ENCODE data around the gene HASPIN. TPM values are rescaled to one million over a fixed set of nuclear protein-coding genes. Genes with fewer than 3 reads are reported as not detected.

Gene HASPIN
- total and polyA plus RNA-seq, 5 experiments from 2014 or later, result 0.13 to 0.57 (median 0.33) TPM; not detected in 1

GRCh38 chr17:3759597-3760216 lies 36.0 kb downstream of the HASPIN start:
- Mint-ChIP-seq H3K4me3 (peak overlapping the region in 2 of 10 donors; percentile 14 to 19), H3K27ac (peak overlapping the region in 5 of 10 donors; percentile 9 to 60 (median 25)), H3K27me3 (no peaks in the 10 kb centered on the region), H3K4me1 (peaks cover 17 to 42% (median 37%) of the 10 kb centered on the region in 4 donors), H3K36me3 (peaks cover 0 to 6% (median 0%) of the 10 kb centered on the region in 3 donors), H3K9me3 (no peaks in the 10 kb centered on the region)
- POLR2A ChIA-PET, result interaction anchor here (1.7 to 2.5 kb wide), 2 partner anchors 10 to 12 kb away, joined by 4 to 5 read pairs; no protein-coding TSS in a partner anchor
- no peak for ATAC-seq
- peak in 1 of 10 donors; percentile 8 for DNase-seq

GRCh38 chr17:3761036-3761917 lies 37.6 kb downstream of the HASPIN start:
- DNase-seq (peak in 1 of 10 donors; percentile 10), ATAC-seq (no peak)
- Mint-ChIP-seq H3K9me3 (peaks cover 0 to 2% (median 0%) of the 10 kb centered on the region in 9 donors), H3K4me1 (peaks cover 23 to 50% (median 43%) of the 10 kb centered on the region in 4 donors), H3K36me3 (peaks cover 0 to 6% (median 0%) of the 10 kb centered on the region in 3 donors), H3K27me3 (no peaks in the 10 kb centered on the region), H3K4me3 (no peak overlapping the region), H3K27ac (peak overlapping the region in 5 of 10 donors; percentile 6 to 82 (median 41))
- POLR2A ChIA-PET, result interaction anchor here (0.8 to 2.5 kb wide), 5 partner anchors 8 to 31 kb away, joined by 3 to 8 read pairs (median 5); no protein-coding TSS in a partner anchor

- no peak for ATAC-seq
- H3K36me3 Mint-ChIP-seq, result peaks cover 0 to 6% (median 0%) of the 10 kb centered on the region in 3 donors
- POLR2A ChIA-PET, result interaction anchor here (1.1 to 2.0 kb wide), 2 partner anchors 11 to 30 kb away, joined by 3 to 8 read pairs; no protein-coding TSS in a partner anchor
- peaks cover 25 to 54% (median 49%) of the 10 kb centered on the region in 4 donors for H3K4me1 Mint-ChIP-seq
- peak in 1 of 10 donors; percentile 42 for DNase-seq
- peak overlapping the region in 1 of 10 donors; percentile 10 for H3K4me3 Mint-ChIP-seq
- H3K27me3 Mint-ChIP-seq, result no peaks in the 10 kb centered on the region
- H3K9me3 Mint-ChIP-seq, result peaks cover 0 to 2% (median 0%) of the 10 kb centered on the region in 9 donors
- H3K27ac Mint-ChIP-seq, result no peak overlapping the region
These were observed 38.2 kb downstream of the HASPIN start for GRCh38 chr17:3761918-3762380.

GRCh38 chr17:3762922-3763776 lies 39.4 kb downstream of the HASPIN start:
- Mint-ChIP-seq H3K27ac (peak overlapping the region in 8 of 10 donors; percentile 41 to 98 (median 84)), H3K4me3 (peak overlapping the region in 7 of 10 donors; percentile 49 to 91 (median 61)), H3K36me3 (peaks cover 0 to 6% (median 0%) of the 10 kb centered on the region in 3 donors), H3K9me3 (peaks cover 0 to 2% (median 0%) of the 10 kb centered on the region in 9 donors), H3K4me1 (peaks cover 25 to 60% (median 57%) of the 10 kb centered on the region in 4 donors), H3K27me3 (no peaks in the 10 kb centered on the region)
- POLR2A ChIA-PET, result interaction anchor here (0.6 to 1.5 kb wide), 3 partner anchors 10 to 25 kb away, joined by 3 to 7 read pairs (median 4); no protein-coding TSS in a partner anchor
- DNase-seq, result peak in 2 of 10 donors; percentile 27 to 40
- ATAC-seq, result no peak

GRCh38 chr17:3763777-3764170 lies 40.1 kb downstream of the HASPIN start:
- H3K9me3 Mint-ChIP-seq, result peaks cover 0 to 4% (median 0%) of the 10 kb centered on the region in 9 donors
- peak overlapping the region in 7 of 10 donors; percentile 49 to 91 (median 61) for H3K4me3 Mint-ChIP-seq
- no peaks in the 10 kb centered on the region for H3K27me3 Mint-ChIP-seq
- H3K27ac Mint-ChIP-seq, result peak overlapping the region in 9 of 10 donors; percentile 41 to 98 (median 83)
- peaks cover 0 to 10% (median 0%) of the 10 kb centered on the region in 3 donors for H3K36me3 Mint-ChIP-seq
- DNase-seq (peak in 1 of 10 donors; percentile 31), ATAC-seq (no peak)
- POLR2A ChIA-PET, result interaction anchor here (1.2 to 1.6 kb wide), 3 partner anchors 9 to 25 kb away, joined by 4 to 8 read pairs (median 7); no protein-coding TSS in a partner anchor
- H3K4me1 Mint-ChIP-seq, result peaks cover 30 to 66% (median 63%) of the 10 kb centered on the region in 4 donors

DNA sequence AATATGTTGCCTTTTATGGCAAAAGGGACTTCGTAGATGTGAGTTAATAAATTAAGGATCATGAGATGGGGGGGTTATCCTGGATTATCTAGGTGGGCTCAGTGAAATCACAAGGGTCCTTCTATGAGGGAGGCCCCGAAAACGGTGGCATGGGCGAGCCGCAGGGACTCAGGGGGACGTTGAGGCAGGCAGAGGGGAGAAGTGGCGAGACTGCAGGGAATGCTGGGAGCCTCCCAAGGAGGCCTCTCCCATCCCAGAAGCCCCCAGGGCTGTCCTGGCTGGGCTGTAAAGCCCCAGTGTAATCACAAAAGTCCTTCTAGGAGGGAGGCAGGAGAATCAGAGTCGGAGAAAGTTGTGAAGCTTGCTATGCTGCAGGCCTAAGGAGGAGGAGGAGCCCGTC lies 42.3 kb downstream of the HASPIN start:
- ATAC-seq (no peak), DNase-seq (no peak)
- peak overlapping the region; percentile 85 to 98 (median 96) for H3K27ac Mint-ChIP-seq
- H3K4me1 Mint-ChIP-seq, result peaks cover 39 to 83% (median 81%) of the 10 kb centered on the region in 4 donors
- H3K9me3 Mint-ChIP-seq, result peaks cover 0 to 4% (median 0%) of the 10 kb centered on the region in 9 donors
- no peaks in the 10 kb centered on the region for H3K27me3 Mint-ChIP-seq
- peaks cover 0 to 5% (median 0%) of the 10 kb centered on the region in 3 donors for H3K36me3 Mint-ChIP-seq
- POLR2A ChIA-PET, result interaction anchor here (1.0 to 1.6 kb wide), 2 partner anchors 10 to 14 kb away, joined by 3 read pairs; no protein-coding TSS in a partner anchor
- peak overlapping the region; percentile 64 to 89 (median 80) for H3K4me3 Mint-ChIP-seq

- peaks cover 41 to 88% (median 84%) of the 10 kb centered on the region in 4 donors for H3K4me1 Mint-ChIP-seq
- peaks cover 0 to 5% (median 0%) of the 10 kb centered on the region in 3 donors for H3K36me3 Mint-ChIP-seq
- POLR2A ChIA-PET, result interaction anchor here (1.0 to 1.6 kb wide), 2 partner anchors 11 to 15 kb away, joined by 3 read pairs; no protein-coding TSS in a partner anchor
- DNase-seq (peak in 5 of 10 donors; percentile 36 to 61 (median 48)), ATAC-seq (no peak)
- H3K4me3 Mint-ChIP-seq, result peak overlapping the region in 9 of 10 donors; percentile 14 to 67 (median 48)
- H3K27ac Mint-ChIP-seq, result peak overlapping the region in 9 of 10 donors; percentile 7 to 84 (median 66)
- H3K27me3 Mint-ChIP-seq, result no peaks in the 10 kb centered on the region
- H3K9me3 Mint-ChIP-seq, result peaks cover 0 to 4% (median 0%) of the 10 kb centered on the region in 9 donors
These were observed 43.1 kb downstream of the HASPIN start for GRCh38 chr17:3766779-3767178.

DNA sequence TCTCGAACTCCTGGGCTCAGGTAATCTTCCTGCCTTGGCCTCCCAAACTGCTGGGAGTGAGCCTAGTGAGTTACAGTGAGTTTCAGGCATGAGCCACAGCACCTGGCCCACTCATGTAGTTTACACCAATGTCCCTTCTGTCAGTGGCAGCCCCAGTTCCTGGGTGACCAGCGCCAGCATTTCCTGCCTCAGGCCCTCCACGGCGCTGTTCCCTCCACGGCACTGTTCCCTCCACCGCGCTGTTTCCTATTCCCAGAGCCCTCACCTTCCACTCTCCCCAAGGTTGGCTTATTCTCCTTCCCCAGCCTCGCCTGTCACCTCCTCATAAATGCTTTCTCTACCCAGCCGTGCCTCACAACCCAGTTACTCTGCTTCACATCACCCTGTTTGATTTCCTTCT lies 44.6 kb downstream of the HASPIN start:
- peak overlapping the region in 9 of 10 donors; percentile 2 to 82 (median 53) for H3K4me3 Mint-ChIP-seq
- H3K27me3 Mint-ChIP-seq, result no peaks in the 10 kb centered on the region
- DNase-seq, result peak in 1 of 10 donors; percentile 15
- peaks cover 44 to 92% (median 90%) of the 10 kb centered on the region in 4 donors for H3K4me1 Mint-ChIP-seq
- H3K27ac Mint-ChIP-seq, result peak overlapping the region; percentile 66 to 97 (median 80)
- POLR2A ChIA-PET, result interaction anchor here (1.0 to 1.4 kb wide), 2 partner anchors 28 to 73 kb away, joined by 3 to 5 read pairs; partner anchors contain the start of gene P2RX5
- H3K36me3 Mint-ChIP-seq, result peaks cover 0 to 5% (median 0%) of the 10 kb centered on the region in 3 donors
- ATAC-seq, result no peak
- H3K9me3 Mint-ChIP-seq, result peaks cover 0 to 4% (median 0%) of the 10 kb centered on the region in 9 donors

GRCh38 chr17:3768769-3769168 lies 45.1 kb downstream of the HASPIN start:
- no peaks in the 10 kb centered on the region for H3K27me3 Mint-ChIP-seq

GRCh38 chr17:3770466-3770865 lies 46.8 kb downstream of the HASPIN start:
- POLR2A ChIA-PET, result interaction anchor here (1.0 to 2.2 kb wide), 6 partner anchors 10 to 42 kb away, joined by 4 to 12 read pairs (median 6); no protein-coding TSS in a partner anchor
- DNase-seq (peak in 9 of 10 donors; percentile 51 to 83 (median 74)), ATAC-seq (peak; percentile 68 to 83)
- peaks cover 39 to 75% (median 69%) of the 10 kb centered on the region in 4 donors for H3K4me1 Mint-ChIP-seq
- peak overlapping the region; percentile 82 to 98 (median 94) for H3K27ac Mint-ChIP-seq
- peaks cover 0 to 5% (median 0%) of the 10 kb centered on the region in 3 donors for H3K36me3 Mint-ChIP-seq
- peaks cover 0 to 4% (median 0%) of the 10 kb centered on the region in 9 donors for H3K9me3 Mint-ChIP-seq
- no peaks in the 10 kb centered on the region for H3K27me3 Mint-ChIP-seq
- peak overlapping the region; percentile 38 to 85 (median 58) for H3K4me3 Mint-ChIP-seq

More at GRCh38 chr17:3768769-3769168, 45.1 kb downstream of the HASPIN start:
- ATAC-seq, result no peak
- H3K4me3 Mint-ChIP-seq, result peak overlapping the region; percentile 2 to 82 (median 51)
- H3K36me3 Mint-ChIP-seq, result peaks cover 0 to 5% (median 0%) of the 10 kb centered on the region in 3 donors
- POLR2A ChIA-PET, result interaction anchor here (1.0 to 1.6 kb wide), 7 partner anchors 9 to 73 kb away, joined by 3 to 13 read pairs (median 5); partner anchors contain the start of gene P2RX5
- H3K4me1 Mint-ChIP-seq, result peaks cover 42 to 88% (median 86%) of the 10 kb centered on the region in 4 donors
- peaks cover 0 to 4% (median 0%) of the 10 kb centered on the region in 9 donors for H3K9me3 Mint-ChIP-seq
- DNase-seq, result peak in 1 of 10 donors; percentile 62
- peak overlapping the region; percentile 66 to 97 (median 84) for H3K27ac Mint-ChIP-seq

Measured in naive thymus-derived CD8-positive, alpha-beta T cell (primary cell).